C4-2B (cell line): Measurements from ENCODE around the gene LTBP2.

Experiments used
- H3K27ac ChIP-seq: fragments of 450-650 bp; 2 replicates; pipeline ENCODE4 v1.5.1; 2017
- CTCF ChIP-seq: fragments of 450-650 bp; conservative IDR thresholded peaks from 2 replicates; pipeline ENCODE4 v1.5.1; 2017; ENCODE audit warnings: mild to moderate bottlenecking
- ZFX ChIP-seq: fragments of 450-650 bp; IDR thresholded peaks from 2 replicates; pipeline ENCODE4 v1.6.1; 2017

The LTBP2 gene

GRCh38 chr14:74647061-74647677 lies 35.1 kb upstream of the LTBP2 start:
- H3K27ac ChIP-seq = no peak overlapping the region
- no peak for TF ChIP-seq CTCF
- no peak for TF ChIP-seq ZFX

- no peak for TF ChIP-seq ZFX
- no peak for TF ChIP-seq CTCF
Measured at GRCh38 chr14:74645756-74646470, 33.9 kb upstream of the LTBP2 start.

GRCh38 chr14:74645244-74645643 lies 33.2 kb upstream of the LTBP2 start:
- no peak for TF ChIP-seq CTCF
- TF ChIP-seq ZFX = no peak
- H3K27ac ChIP-seq = no peak overlapping the region

More at GRCh38 chr14:74645756-74646470, 33.9 kb upstream of the LTBP2 start:
- H3K27ac ChIP-seq = no peak overlapping the region

- H3K27ac ChIP-seq = no peak overlapping the region
- TF ChIP-seq CTCF = no peak
- no peak for TF ChIP-seq ZFX
Measured at GRCh38 chr14:74641601-74642391, 29.8 kb upstream of the LTBP2 start.

GRCh38 chr14:74638966-74639365 lies 26.9 kb upstream of the LTBP2 start:
- TF ChIP-seq CTCF (no peak), ZFX (no peak)
- H3K27ac ChIP-seq = no peak overlapping the region

GRCh38 chr14:74638066-74638465 lies 26.0 kb upstream of the LTBP2 start:
- no peak for TF ChIP-seq CTCF
- no peak for TF ChIP-seq ZFX
- H3K27ac ChIP-seq = no peak overlapping the region

GRCh38 chr14:74637178-74637550 lies 25.1 kb upstream of the LTBP2 start:
- TF ChIP-seq CTCF (no peak), ZFX (no peak)
- no peak overlapping the region for H3K27ac ChIP-seq
